GM15510 (cell line): ENCODE data around the gene PIK3R1.

Experiments used
- POLR2A ChIP-seq: IDR thresholded peaks from 3 replicates; pipeline ENCODE4 v1.6.1; 2011; ENCODE audit warnings: borderline replicate concordance; ENCODE audit not compliant: insufficient read length; ENCODE audit errors: extremely low read depth

Gene PIK3R1

DNA sequence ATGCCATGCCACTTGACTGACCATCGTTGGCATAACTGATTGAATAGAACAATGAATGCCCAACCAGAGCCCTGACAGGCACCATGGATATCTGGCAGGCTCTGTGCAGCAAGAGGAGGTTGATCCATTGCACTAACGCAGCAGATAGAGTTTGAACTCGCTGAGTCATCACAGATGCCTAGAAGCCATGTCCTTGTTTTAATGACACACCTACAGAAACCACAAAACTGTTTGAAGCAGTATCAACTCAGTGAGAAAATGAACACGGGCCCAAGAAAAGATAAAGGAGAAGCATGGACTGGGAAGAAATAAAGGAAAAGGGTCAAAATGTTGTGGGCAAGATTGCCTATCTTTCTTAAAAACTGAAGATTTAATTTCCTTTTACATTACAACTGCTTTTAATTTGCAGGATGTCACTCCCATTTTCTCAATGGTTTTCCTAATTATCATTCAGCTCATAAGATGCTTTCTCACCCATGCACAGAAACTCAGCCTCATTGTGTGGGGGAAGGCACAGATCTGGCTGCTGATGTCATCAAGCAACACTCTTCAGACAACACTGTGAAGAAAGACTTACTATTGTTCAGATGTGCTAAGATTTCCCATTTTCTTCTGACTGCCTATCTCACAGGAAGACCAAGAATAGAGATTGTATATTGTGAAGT, 129.0 kb downstream of the PIK3R1 start:
- no peak for TF ChIP-seq POLR2A

DNA sequence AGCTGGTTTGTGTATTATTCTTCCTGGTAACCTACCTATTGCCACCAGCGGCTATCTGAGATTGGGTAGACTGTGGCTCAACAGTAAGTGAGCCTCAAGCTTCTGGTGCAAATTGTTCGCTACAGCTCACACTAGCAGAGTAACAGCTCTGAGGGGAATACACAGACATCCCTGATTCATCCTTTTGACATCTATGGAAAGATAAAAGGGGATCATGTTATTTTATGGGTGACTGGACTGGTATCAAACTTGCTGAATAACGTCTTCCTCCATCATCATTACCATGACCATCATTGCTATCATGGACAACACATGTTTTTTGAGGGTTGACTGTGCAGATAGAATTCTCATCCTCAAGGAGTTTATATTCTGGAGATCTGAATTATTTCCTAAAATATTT, 129.6 kb downstream of the PIK3R1 start:
- TF ChIP-seq POLR2A, result no peak

DNA sequence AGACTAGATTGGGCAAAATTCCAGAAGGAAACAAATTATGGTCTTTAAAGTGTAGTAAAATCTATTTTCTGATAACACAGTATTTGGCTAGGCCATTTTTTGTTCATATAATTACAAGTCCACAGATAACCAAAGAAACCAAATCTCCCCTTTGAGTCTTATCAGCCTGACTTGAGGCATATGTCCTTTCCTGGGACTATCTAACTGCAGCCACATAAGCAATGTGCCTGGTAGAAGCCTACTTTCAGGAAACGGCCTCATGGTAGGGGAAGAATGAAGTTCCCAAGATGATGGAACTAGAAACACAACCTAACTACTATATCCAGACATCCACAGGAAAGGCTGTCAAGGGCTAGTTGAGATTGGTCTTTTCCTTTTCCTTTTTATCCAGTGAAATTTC, 130.0 kb downstream of the PIK3R1 start:
- TF ChIP-seq POLR2A, result no peak

DNA sequence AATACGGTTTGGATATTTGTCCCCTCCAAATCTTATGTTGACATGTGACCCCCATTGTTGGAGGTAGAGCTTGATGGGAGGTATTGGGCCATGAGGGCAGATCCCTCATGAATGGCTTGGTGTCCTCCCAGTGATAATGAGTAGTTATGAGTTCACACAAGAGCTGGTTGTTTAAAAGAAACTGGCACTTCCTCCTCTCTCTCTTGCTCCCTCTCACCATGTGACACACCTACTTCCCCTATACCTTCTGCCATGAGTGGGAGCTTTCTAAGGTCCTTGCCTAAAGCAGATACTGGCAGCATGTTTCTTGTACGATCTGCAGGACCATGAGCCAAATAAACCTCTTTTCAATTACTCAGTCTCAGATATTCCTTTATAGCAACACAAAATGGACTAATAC, 132.0 kb downstream of the PIK3R1 start:
- no peak for TF ChIP-seq POLR2A

DNA sequence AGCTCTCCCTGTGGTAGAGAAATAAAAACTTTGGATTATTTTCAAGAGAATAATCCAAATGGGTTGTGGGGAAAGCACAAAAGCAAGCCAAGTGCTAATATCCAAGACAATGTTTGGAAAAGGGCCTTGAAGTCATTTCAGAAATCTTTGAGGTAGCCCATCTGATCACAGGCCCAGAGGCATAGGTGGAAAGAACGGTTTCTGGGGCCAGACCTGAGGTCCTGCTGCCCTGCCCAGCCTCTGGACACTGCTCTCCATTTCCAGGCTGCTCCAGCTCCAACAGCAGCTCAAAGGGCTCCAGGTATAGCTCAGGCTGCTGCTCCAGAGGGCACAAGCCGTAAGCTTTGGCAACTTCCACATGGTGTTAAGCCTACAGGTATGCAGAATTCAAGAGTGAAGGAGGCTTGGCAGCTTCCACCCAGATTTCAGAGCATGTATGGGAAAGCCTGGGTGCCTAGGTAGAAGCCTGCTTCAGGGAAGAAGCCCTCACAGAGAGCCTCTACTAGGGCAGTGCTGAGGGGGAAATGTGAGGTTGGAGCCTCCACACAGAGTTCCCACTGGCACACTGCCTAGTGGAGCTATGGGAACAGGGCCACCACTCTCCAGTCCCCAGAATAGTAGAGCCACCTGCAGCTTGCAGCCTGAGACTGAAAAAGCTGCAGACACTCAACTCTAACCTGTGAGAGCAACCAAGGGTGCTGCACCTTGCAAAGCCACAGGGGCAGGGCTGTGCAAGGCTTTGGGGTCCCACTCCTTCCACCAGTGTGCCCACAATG, 133.1 kb downstream of the PIK3R1 start:
- TF ChIP-seq POLR2A, result no peak

DNA sequence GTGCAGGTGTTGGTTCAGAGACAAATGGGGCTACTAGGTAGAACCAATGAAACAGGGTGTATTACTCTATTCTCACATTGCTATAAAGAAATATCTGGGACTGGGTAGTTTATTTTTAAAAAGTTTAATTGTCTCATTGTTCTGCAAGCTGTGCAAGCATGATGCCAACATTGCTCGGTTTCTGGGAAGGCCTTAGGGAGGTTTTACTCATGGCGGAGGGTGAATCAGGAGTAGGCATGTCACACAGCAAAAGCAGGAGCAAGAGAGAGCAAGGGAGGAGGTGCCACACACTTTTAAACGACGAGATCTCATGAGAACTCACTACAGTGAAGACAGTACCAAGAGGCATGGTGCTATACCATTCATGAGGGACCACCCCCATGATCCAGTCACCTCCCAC, 134.6 kb downstream of the PIK3R1 start:
- no peak for TF ChIP-seq POLR2A
